ENCODE measurements around the gene NRP2.

NRP2 gene

DNA sequence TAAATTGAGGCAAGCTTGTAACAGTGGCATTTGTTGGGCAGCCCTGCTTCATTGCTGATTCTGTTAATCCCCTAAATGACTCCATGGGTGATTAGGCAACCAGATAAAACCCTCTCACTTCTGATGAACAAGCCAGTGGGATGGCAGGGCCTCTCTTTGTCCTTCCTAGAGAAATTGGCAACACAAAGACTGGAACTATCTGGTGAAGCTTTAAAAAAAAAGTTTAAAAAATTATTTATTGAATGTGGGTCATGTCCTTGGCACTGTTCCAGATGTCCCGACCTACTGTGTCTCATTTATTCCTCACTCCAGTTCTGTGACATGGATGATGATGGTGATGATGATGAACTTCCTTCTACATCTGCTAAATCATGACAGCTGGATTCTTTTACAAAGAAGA is 30.8 kb downstream of the NRP2 start:
- Histone ChIP-seq H3K9ac (ENCODE audit: low read depth, low read length) (no peak overlapping the region), H3K4me1 (ENCODE audit: insufficient read depth, low read length) (peaks cover 33% of the 10 kb centered on the region)

DNA sequence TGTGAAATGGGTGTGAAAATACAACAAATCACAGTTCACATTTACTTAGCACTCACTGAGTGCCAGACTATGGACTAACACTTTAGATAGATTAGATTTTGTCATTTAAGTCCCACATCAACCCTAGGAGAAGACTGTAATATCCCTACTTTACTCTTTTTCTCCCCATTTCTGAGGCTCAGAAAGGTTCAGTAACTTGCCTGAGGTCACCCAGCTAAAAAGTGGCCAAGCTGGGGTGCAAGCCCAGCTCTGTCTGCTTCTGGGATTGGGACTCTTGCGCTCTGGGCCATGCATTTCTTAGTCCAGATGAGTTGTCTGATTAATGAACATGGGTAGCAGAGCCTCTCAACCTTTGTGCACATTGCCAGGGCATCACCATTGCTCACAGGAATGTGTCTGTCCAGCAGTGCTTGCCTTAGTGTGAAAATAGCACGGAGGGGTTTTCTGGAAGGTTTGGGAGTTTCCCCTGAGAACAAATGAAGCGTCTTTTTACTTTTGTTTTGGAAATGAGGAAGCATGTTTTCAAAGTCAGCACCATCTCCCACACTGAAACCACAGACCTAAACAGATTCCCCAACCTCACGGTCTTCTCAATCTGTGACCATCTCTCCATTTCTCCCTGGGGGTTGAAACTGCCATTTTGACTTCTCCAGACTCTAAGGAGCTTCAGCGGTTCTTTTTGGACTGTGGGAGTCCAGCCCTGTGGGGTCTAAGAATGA is 31.9 kb downstream of the NRP2 start:
- no peak overlapping the region for H3K27ac ChIP-seq (ENCODE audit: low read depth, low read length)
- WGBS = 81% methylated on average over 5 of the region's 5 CpGs
- no peak overlapping the region for H3K9ac ChIP-seq (ENCODE audit: low read depth, low read length)
- H3K36me3 ChIP-seq (ENCODE audit: insufficient read depth, low read length) = peaks cover 17% of the 10 kb centered on the region; the same call in 1 of the 2 replicates
- no peak overlapping the region for H3K4me3 ChIP-seq (ENCODE audit: low read length)
- no peaks in the 10 kb centered on the region for H3K27me3 ChIP-seq (ENCODE audit: insufficient read depth, low read length)
- peaks cover 37% of the 10 kb centered on the region for H3K4me1 ChIP-seq (ENCODE audit: insufficient read depth, low read length)
- no peaks in the 10 kb centered on the region for H3K9me3 ChIP-seq (ENCODE audit: insufficient read depth, low read depth, low read length)

More for the DNA sequence above, 30.8 kb downstream of the NRP2 start:
- H3K36me3 ChIP-seq (ENCODE audit: insufficient read depth, low read length) = peaks cover 17% of the 10 kb centered on the region; the same call in 1 of the 2 replicates
- no peak overlapping the region for H3K27ac ChIP-seq (ENCODE audit: low read depth, low read length)
- WGBS = 100% methylated on average over 1 of the region's 1 CpG
- H3K9me3 ChIP-seq (ENCODE audit: insufficient read depth, low read depth, low read length) = no peaks in the 10 kb centered on the region
- H3K4me3 ChIP-seq (ENCODE audit: low read length) = no peak overlapping the region
- H3K27me3 ChIP-seq (ENCODE audit: insufficient read depth, low read length) = no peaks in the 10 kb centered on the region

- 80% methylated on average over 12 of the region's 13 CpGs for WGBS
- Histone ChIP-seq H3K27ac (ENCODE audit: low read depth, low read length) (no peak overlapping the region), H3K9ac (ENCODE audit: low read depth, low read length) (no peak overlapping the region)
Measured at GRCh38 chr2:205714789-205715720, 32.8 kb downstream of the NRP2 start.

DNA sequence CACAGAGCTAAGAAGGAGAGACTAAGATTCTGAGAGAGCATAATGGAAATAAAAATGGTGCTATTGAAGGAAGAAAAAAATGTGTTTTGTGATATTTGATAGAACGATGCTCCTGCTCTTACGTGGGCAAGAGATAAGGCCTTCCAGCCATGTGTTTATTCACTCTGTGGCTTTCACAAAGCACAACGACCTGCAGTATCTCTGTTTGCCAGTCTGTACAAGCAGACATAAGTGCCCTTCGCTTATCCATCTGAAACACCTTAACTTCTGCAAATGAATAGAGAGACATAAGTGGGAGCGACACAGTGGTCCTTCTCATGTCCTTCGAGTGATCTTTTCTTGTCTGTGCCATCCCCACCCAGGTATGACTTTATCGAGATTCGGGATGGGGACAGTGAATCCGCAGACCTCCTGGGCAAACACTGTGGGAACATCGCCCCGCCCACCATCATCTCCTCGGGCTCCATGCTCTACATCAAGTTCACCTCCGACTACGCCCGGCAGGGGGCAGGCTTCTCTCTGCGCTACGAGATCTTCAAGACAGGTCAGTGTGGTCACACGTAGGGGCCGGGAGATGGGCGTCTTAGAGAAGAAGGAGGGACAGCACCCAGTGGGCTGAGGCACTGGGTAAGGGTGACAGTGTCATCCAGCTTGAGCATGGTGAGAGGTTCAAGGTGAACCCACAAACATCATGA is 33.7 kb downstream of the NRP2 start:
- no peaks in the 10 kb centered on the region for H3K27me3 ChIP-seq (ENCODE audit: insufficient read depth, low read length)
- no peak overlapping the region for H3K9ac ChIP-seq (ENCODE audit: low read depth, low read length)
- no peak overlapping the region for H3K4me3 ChIP-seq (ENCODE audit: low read length)
- WGBS = 91% methylated on average over 20 of the region's 20 CpGs
- H3K27ac ChIP-seq (ENCODE audit: low read depth, low read length) = no peak overlapping the region
- H3K9me3 ChIP-seq (ENCODE audit: insufficient read depth, low read depth, low read length) = no peaks in the 10 kb centered on the region
- peaks cover 53% of the 10 kb centered on the region for H3K4me1 ChIP-seq (ENCODE audit: insufficient read depth, low read length)
- H3K36me3 ChIP-seq (ENCODE audit: insufficient read depth, low read length) = peaks cover 15% of the 10 kb centered on the region; the same call in 1 of the 2 replicates

More at GRCh38 chr2:205714789-205715720, 32.8 kb downstream of the NRP2 start:
- Histone ChIP-seq H3K9me3 (ENCODE audit: insufficient read depth, low read depth, low read length) (no peaks in the 10 kb centered on the region), H3K27me3 (ENCODE audit: insufficient read depth, low read length) (no peaks in the 10 kb centered on the region), H3K36me3 (ENCODE audit: insufficient read depth, low read length) (peaks cover 17% of the 10 kb centered on the region; the same call in 1 of the 2 replicates), H3K4me1 (ENCODE audit: insufficient read depth, low read length) (peaks cover 46% of the 10 kb centered on the region), H3K4me3 (ENCODE audit: low read length) (no peak overlapping the region)

DNA sequence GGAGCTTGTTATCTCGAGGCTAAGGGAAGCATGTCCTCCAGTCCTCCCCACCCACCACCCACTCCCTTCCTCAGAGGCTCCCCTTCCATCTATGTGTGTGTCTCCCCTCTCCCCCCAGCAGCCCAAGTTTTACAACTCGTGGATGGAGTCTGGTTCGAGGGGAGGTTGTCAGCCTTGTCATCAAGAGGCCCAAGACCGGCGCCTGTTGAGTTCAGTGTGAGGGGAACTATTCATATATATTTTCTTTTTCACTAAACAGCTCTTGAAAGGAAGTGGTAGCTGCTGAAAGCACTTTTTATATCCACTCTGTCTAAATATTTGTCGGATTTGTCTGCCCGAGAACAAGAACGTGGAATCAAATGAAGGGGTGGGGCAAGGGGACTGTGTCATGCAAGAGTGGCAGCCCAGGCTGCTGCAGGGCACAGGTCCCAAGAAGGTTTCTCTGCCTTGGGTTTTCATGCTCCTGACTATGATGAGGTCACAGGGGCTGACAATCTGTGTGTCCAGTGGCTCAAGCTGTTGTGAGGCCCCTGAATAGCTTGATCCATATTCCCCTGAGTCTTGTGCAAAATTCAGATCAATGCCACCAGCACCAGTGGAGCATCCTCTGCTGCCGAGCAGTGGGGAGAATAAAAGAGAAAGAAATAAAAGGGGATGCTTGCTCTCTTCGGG is 35.0 kb downstream of the NRP2 start:
- H3K27ac ChIP-seq (ENCODE audit: low read depth, low read length) = no peak overlapping the region
- WGBS = 91% methylated on average over 7 of the region's 10 CpGs
- no peak overlapping the region for H3K4me3 ChIP-seq (ENCODE audit: low read length)

GRCh38 chr2:205717999-205718398 is 35.7 kb downstream of the NRP2 start:
- whole genome bisulfite sequencing = 88% methylated on average over 3 of the region's 3 CpGs
- Histone ChIP-seq H3K27me3 (ENCODE audit: insufficient read depth, low read length) (no peaks in the 10 kb centered on the region), H3K4me3 (ENCODE audit: low read length) (no peak overlapping the region), H3K4me1 (ENCODE audit: insufficient read depth, low read length) (peaks cover 55% of the 10 kb centered on the region), H3K9me3 (ENCODE audit: insufficient read depth, low read depth, low read length) (no peaks in the 10 kb centered on the region), H3K27ac (ENCODE audit: low read depth, low read length) (no peak overlapping the region), H3K9ac (ENCODE audit: low read depth, low read length) (no peak overlapping the region), H3K36me3 (ENCODE audit: insufficient read depth, low read length) (peaks cover 18% of the 10 kb centered on the region; the same call in 1 of the 2 replicates)

More for the DNA sequence above, 35.0 kb downstream of the NRP2 start:
- Histone ChIP-seq H3K4me1 (ENCODE audit: insufficient read depth, low read length) (peaks cover 61% of the 10 kb centered on the region), H3K27me3 (ENCODE audit: insufficient read depth, low read length) (no peaks in the 10 kb centered on the region), H3K9me3 (ENCODE audit: insufficient read depth, low read depth, low read length) (no peaks in the 10 kb centered on the region), H3K9ac (ENCODE audit: low read depth, low read length) (no peak overlapping the region), H3K36me3 (ENCODE audit: insufficient read depth, low read length) (peaks cover 13% of the 10 kb centered on the region; the same call in 1 of the 2 replicates)

GRCh38 chr2:205719847-205720246 is 37.5 kb downstream of the NRP2 start:
- Histone ChIP-seq H3K27me3 (ENCODE audit: insufficient read depth, low read length) (no peaks in the 10 kb centered on the region), H3K9ac (ENCODE audit: low read depth, low read length) (0 out of 2 replicates have a peak overlapping the region, but pooled peaks have one; percentile 7), H3K27ac (ENCODE audit: low read depth, low read length) (peak overlapping the region; percentile 82), H3K36me3 (ENCODE audit: insufficient read depth, low read length) (peaks cover 33% of the 10 kb centered on the region; the same call in 1 of the 2 replicates), H3K9me3 (ENCODE audit: insufficient read depth, low read depth, low read length) (no peaks in the 10 kb centered on the region), H3K4me3 (ENCODE audit: low read length) (no peak overlapping the region), H3K4me1 (ENCODE audit: insufficient read depth, low read length) (peaks cover 43% of the 10 kb centered on the region)
- 84% methylated on average over 3 of the region's 4 CpGs for WGBS

DNA sequence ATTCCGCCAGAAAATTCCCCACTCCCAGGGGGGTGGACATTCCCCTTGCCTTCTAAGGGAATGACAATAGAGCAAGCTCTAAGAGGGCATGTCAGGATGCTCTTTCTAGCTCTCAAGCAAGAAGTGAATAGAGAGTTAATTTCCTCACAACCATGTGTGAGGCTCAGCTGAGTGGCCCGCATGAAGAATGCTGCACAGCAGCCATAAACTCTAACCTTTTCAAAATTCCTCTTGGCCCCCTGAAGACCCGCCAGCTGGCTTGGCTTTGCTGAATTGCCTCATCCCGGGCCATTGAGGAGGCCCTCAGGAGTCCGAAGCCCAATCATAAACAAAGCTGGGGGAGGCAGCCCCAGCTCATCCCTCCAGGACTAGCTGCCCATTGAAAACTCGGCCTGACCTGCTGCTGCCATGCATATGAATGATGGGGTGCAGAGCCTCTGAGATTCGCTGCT is 38.2 kb downstream of the NRP2 start:
- H3K9ac ChIP-seq (ENCODE audit: low read depth, low read length) = no peak overlapping the region
- peaks cover 37% of the 10 kb centered on the region for H3K4me1 ChIP-seq (ENCODE audit: insufficient read depth, low read length)
- 18% methylated on average over 7 of the region's 7 CpGs for WGBS
- H3K27ac ChIP-seq (ENCODE audit: low read depth, low read length) = peak overlapping the region; percentile 82
- no peaks in the 10 kb centered on the region for H3K9me3 ChIP-seq (ENCODE audit: insufficient read depth, low read depth, low read length)
- H3K4me3 ChIP-seq (ENCODE audit: low read length) = no peak overlapping the region
- peaks cover 39% of the 10 kb centered on the region; the same call in 1 of the 2 replicates for H3K36me3 ChIP-seq (ENCODE audit: insufficient read depth, low read length)
- H3K27me3 ChIP-seq (ENCODE audit: insufficient read depth, low read length) = no peaks in the 10 kb centered on the region

DNA sequence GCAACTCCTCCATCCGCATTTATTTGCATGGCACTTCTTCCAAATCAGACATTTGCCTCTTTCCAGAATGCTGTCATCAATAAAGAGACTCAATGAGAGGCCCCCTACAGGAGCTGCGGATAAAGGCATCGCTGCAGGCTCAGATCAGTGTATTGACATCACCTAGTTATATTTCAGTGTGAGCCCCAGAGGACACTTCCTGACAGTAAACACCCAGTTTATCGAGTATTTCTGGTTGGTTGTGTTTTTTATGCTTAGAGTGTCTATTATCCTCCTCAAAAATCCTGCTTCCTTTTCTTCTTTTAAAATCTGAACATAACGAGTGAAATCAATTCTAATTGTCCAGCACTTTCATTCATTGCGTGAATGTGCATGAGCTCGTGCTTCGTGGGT is 38.8 kb downstream of the NRP2 start:
- 61% methylated on average over 7 of the region's 8 CpGs for WGBS
- Histone ChIP-seq H3K9ac (ENCODE audit: low read depth, low read length) (peak overlapping the region; percentile 17; the same call in 1 of the 2 replicates), H3K9me3 (ENCODE audit: insufficient read depth, low read depth, low read length) (no peaks in the 10 kb centered on the region), H3K36me3 (ENCODE audit: insufficient read depth, low read length) (peaks cover 42% of the 10 kb centered on the region), H3K4me1 (ENCODE audit: insufficient read depth, low read length) (peaks cover 33% of the 10 kb centered on the region), H3K27me3 (ENCODE audit: insufficient read depth, low read length) (no peaks in the 10 kb centered on the region), H3K27ac (ENCODE audit: low read depth, low read length) (peak overlapping the region; percentile 82), H3K4me3 (ENCODE audit: low read length) (no peak overlapping the region)

DNA sequence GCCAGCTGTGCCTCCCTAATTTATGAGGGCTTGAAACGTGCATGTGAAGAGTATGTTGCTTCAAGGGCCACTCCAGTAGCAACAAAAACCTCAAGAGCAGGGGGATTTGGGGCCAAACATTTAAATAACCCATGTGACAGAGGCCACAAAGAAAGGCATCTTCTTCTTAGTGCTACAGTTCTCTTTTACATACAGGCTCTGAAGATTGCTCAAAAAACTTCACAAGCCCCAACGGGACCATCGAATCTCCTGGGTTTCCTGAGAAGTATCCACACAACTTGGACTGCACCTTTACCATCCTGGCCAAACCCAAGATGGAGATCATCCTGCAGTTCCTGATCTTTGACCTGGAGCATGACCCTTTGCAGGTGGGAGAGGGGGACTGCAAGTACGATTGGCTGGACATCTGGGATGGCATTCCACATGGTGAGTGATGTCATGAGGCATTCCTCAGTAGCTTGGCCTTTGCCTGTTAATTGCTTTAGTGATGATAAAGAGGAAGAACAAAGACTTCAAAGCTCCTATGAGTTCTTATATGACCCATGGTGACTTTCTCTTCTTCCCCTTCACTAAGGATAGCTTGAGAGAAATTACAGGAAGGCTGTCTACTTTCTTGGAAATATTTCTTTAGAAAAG is 40.1 kb downstream of the NRP2 start:
- Histone ChIP-seq H3K36me3 (ENCODE audit: insufficient read depth, low read length) (peaks cover 49% of the 10 kb centered on the region), H3K9ac (ENCODE audit: low read depth, low read length) (no peak overlapping the region), H3K4me1 (ENCODE audit: insufficient read depth, low read length) (peaks cover 33% of the 10 kb centered on the region), H3K27ac (ENCODE audit: low read depth, low read length) (no peak overlapping the region), H3K4me3 (ENCODE audit: low read length) (no peak overlapping the region), H3K9me3 (ENCODE audit: insufficient read depth, low read depth, low read length) (no peaks in the 10 kb centered on the region), H3K27me3 (ENCODE audit: insufficient read depth, low read length) (no peaks in the 10 kb centered on the region)
- WGBS = 88% methylated on average over 4 of the region's 4 CpGs

Data from HUES64 (cell line).